ENCODE measurements around the gene TMEM72.

GRCh38 chr10:44937196-44938005 is 26.3 kb downstream of the TMEM72 start:
- TF ChIP-seq POLR2A (IDR thresholded peaks at IDR 0.05; ENCODE audit: low read depth, low read length) = no peak
- no peak for TF ChIP-seq POLR2AphosphoS5 (IDR thresholded peaks at IDR 0.05; ENCODE audit: low read depth, low read length)
- no peak for TF ChIP-seq SPI1 (IDR thresholded peaks at IDR 0.05; ENCODE audit: low read depth, low read length)

Measured in GM12891 (cell line).